A549 (cell line): ENCODE data around the gene CALCOCO1.

Source experiments
- CTCF ChIP-seq: fragments of >200 bp; sonication (Bioruptor Twin); formaldehyde crosslinking; IDR thresholded peaks from 3 replicates; pipeline ENCODE4 v1.5.1; 2016
- HEYL ChIP-seq: fragments of 250-450 bp; sonication (Bioruptor Pico); IDR thresholded peaks from 2 replicates; pipeline ENCODE4 v1.8.0; 2021; ENCODE audit warnings: mild to moderate bottlenecking, moderate library complexity
- JUN ChIP-seq, 2 experiments: fragments of >200 bp; sonication (Bioruptor Twin); formaldehyde crosslinking; IDR thresholded peaks; 2 replicates in 1 of 2; 3 replicates in 1 of 2; pipeline ENCODE4 v1.6.1; 2016 to 2017
- JUNB ChIP-seq: fragments of >200 bp; sonication (Bioruptor Twin); formaldehyde crosslinking; IDR thresholded peaks from 2 replicates; pipeline ENCODE4 v1.6.1; 2016
- NPAS2 ChIP-seq: fragments of 250-450 bp; sonication (Bioruptor Pico); IDR thresholded peaks from 2 replicates; pipeline ENCODE4 v1.8.0; 2022; ENCODE audit warnings: mild to moderate bottlenecking, moderate library complexity, borderline replicate concordance
- NR3C1 ChIP-seq: fragments of >200 bp; sonication (Bioruptor Twin); formaldehyde crosslinking; IDR thresholded peaks from 3 replicates; pipeline ENCODE4 v1.6.1; 2017
- POLR2A ChIP-seq: IDR thresholded peaks from 2 replicates; pipeline ENCODE4 v1.6.1; 2012; ENCODE audit warnings: mild to moderate bottlenecking, low read length
- RAD21 ChIP-seq, 2 experiments: fragments of >200 bp in 1 of 2; sonication (Bioruptor Twin) in 1 of 2; formaldehyde crosslinking in 1 of 2; IDR thresholded peaks in 1 of 2; conservative IDR thresholded peaks in 1 of 2; 2 replicates in 1 of 2; 3 replicates in 1 of 2; pipeline ENCODE4 v1.6.1; 2012 to 2018; ENCODE audit warnings: inconsistent platforms in 1 of 2
- ZFP36 ChIP-seq: fragments of 450-650 bp; IDR thresholded peaks from 2 replicates; pipeline ENCODE4 v1.6.1; 2014; ENCODE audit warnings: borderline replicate concordance; ENCODE audit not compliant: partially characterized antibody

GRCh38 chr12:53675701-53676607, 51.3 kb downstream of the CALCOCO1 start, which contains the start of gene ATP5MC2:
- TF ChIP-seq RAD21 (conservative IDR thresholded peaks at IDR 0.05 in 1 of 2, IDR thresholded peaks at IDR 0.05 in 1 of 2) (peak; percentile 91 to 94), CTCF (peak; percentile 99), POLR2A (peak; percentile 92), JUN (IDR thresholded peaks at IDR 0.05) (peak; percentile 88 to 97), NR3C1 (no peak), HEYL (CRISPR knock-in tag) (0 out of 2 replicates have a peak, but pooled peaks have one; percentile 68), JUNB (no peak), ZFP36 (no peak), NPAS2 (no peak)
